Hepatic stellate cell (primary cell): ENCODE results near the gene PIGN.

Source experiments
- DNase-seq: peaks from one replicate; pipeline ENCODE4 v3.0.0; 2011; ENCODE audit warnings: low spot score

PIGN gene

GRCh38 chr18:61998957-61999356 lies 187.9 kb downstream of the PIGN start:
- peak; percentile 55 for DNase-seq

GRCh38 chr18:61998335-61998734 lies 188.5 kb downstream of the PIGN start:
- DNase-seq, result no peak

GRCh38 chr18:61995618-61996017 lies 191.2 kb downstream of the PIGN start:
- DNase-seq, result no peak

GRCh38 chr18:61993831-61994230 lies 193.0 kb downstream of the PIGN start:
- no peak for DNase-seq

- DNase-seq, result no peak
Measured at GRCh38 chr18:61992923-61993322, 193.9 kb downstream of the PIGN start.

- DNase-seq, result peak; percentile 22
Measured at GRCh38 chr18:61992285-61992684, 194.6 kb downstream of the PIGN start.

- no peak for DNase-seq
Measured at GRCh38 chr18:61991836-61992235, 195.0 kb downstream of the PIGN start.

- peak; percentile 8 for DNase-seq
Measured at GRCh38 chr18:61991201-61991600, 195.7 kb downstream of the PIGN start.
